NCI-H226 (cell line): ENCODE results near the gene AOAH.

Experiments
- DNase-seq: peaks from one replicate; pipeline ENCODE4 v3.0.0-alpha.2; 2015

AOAH gene

GRCh38 chr7:36599645-36600313, 124.5 kb downstream of the AOAH start:
- no peak for DNase-seq

GRCh38 chr7:36598054-36598674, 126.1 kb downstream of the AOAH start:
- DNase-seq: peak; percentile 42

- DNase-seq: no peak
Observed at GRCh38 chr7:36597090-36597773, 127.1 kb downstream of the AOAH start.

DNA sequence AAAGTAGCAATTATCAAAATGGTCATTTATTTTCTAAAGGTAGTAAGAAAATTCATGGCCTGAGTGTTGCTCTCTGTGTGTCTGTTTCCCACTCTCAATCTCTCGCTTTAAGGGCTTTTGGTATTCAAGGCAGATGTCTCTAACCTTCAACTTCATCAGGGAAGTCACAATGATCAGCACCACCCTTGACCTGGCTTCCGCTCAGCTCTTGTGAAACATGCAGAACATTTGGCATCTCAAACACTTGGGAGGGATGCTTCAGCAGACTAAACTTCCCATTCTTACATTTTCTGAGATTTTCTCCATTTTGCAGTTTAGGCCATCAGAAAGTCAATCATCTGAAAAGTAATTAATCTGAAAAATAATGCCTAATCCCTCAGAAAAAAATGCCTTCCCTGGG, 129.8 kb downstream of the AOAH start:
- no peak for DNase-seq

- DNase-seq: no peak
Observed at GRCh38 chr7:36591636-36592035, 132.7 kb downstream of the AOAH start.

- no peak for DNase-seq
Observed at GRCh38 chr7:36589391-36589790, 134.9 kb downstream of the AOAH start.

DNA sequence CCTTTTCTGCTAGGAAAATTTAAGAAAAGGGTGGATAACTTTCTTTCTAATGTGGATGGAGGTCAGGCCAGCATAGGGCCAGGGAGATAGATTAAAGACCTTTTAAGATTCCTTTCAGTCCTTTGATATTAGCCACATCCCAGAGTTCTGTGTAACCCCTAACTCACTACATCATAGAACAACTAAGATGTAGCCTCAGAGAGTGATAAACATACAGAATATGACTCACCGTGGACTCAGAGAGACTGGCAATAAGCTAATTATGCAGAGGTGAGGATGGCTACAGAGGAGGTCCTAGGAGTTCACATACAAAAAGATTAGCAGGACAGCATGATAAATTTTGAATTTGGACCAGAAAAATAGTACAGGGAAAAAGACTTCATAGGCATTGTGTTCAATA, 141.0 kb downstream of the AOAH start:
- peak; percentile 85 for DNase-seq

GRCh38 chr7:36575832-36576231, 148.5 kb downstream of the AOAH start:
- DNase-seq: no peak

DNA sequence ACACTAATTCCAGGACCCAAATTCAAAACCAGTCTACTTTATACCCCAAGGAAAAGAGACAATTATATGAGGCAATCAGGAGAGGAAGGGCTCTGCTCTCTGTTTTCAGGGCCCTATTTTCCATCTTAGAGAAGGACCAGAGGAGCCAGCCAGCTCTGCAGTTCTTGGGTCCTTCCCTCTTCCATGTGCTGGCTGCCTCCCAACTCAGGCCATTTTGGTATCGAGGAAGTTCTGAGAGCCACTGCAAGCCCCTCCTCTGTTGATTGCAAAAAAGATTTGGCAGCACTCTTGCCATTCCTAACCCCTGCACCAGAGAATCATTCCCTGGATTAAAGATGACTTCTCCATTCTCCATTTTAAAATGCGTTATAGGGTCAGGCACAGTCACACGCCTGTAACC, 151.2 kb downstream of the AOAH start:
- no peak for DNase-seq

DNA sequence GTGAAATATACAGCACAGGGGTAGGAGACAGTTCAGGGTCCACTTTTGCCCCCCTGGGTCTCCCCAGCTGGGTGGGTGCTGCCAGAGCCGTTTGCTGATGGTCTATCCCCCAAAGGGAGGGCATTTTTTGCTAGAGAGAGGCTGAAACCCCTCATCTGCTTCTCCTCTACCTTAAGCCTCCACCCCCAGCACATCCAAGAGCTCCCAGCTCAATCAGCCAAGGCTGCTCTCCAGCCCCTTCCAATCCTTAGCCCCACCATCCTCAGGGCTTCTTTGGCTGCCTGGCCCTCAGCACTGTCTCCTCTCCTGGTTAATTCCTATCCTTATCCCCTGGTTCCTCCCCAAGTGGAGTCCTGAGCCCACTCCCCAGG, 153.1 kb downstream of the AOAH start:
- no peak for DNase-seq

- no peak for DNase-seq
Observed at GRCh38 chr7:36570528-36571189, 153.6 kb downstream of the AOAH start.

DNA sequence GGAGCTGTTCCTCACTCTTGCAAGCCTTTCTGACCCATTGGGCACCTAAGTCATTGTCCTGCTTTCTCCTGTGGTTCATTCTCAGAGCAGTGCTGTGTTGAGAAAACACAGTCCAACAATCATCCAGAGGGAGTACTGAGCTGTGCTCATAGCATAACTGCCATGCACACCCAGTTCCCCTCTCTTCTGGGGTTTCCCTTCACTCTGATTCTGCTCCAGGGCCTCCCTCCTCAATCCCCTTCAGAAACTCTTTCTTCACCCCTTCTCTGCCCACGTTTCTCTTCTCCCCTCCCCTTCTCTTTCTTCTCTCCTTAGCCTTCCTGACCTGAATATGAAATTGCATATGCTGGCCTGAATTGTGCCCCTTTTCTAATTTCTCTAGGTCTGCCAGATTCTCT, 155.8 kb downstream of the AOAH start:
- no peak for DNase-seq

- no peak for DNase-seq
Observed at GRCh38 chr7:36567699-36568451, 156.4 kb downstream of the AOAH start.

- DNase-seq: no peak
Observed at GRCh38 chr7:36565792-36566356, 158.4 kb downstream of the AOAH start.

- DNase-seq: no peak
Observed at GRCh38 chr7:36564489-36564888, 159.8 kb downstream of the AOAH start.

DNA sequence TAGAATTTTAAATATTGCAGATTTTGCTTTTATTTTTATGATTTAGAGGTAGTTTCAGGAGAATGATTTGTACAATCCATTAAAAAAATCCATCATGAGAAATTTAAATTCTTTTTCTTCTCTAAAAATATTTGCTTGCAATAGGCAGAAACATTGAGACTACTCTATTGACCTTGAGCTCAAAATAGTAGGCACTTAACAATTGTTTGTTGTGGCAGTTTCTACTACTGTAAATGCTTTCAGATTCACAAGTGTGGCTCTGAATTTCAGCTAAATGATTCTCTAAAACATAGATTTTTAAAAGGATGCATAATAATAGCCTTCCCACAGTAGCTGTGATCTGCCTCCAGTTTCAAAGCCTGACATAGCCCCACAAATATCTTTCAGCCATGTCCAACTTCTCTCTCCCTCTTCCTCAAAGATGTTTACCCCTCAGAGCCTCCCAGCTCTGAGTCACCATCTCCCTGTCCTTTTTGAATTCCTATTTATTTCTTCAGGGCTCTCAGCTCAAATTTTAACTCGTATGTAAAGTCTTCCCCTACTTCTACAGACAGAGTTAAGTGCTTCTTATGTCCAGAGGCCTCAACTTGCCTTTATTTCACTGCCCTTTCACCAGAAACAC, 160.5 kb downstream of the AOAH start:
- peak; percentile 37 for DNase-seq

GRCh38 chr7:36562121-36562520, 162.2 kb downstream of the AOAH start:
- DNase-seq: no peak

GRCh38 chr7:36549029-36549428, 175.3 kb downstream of the AOAH start:
- DNase-seq: no peak

DNA sequence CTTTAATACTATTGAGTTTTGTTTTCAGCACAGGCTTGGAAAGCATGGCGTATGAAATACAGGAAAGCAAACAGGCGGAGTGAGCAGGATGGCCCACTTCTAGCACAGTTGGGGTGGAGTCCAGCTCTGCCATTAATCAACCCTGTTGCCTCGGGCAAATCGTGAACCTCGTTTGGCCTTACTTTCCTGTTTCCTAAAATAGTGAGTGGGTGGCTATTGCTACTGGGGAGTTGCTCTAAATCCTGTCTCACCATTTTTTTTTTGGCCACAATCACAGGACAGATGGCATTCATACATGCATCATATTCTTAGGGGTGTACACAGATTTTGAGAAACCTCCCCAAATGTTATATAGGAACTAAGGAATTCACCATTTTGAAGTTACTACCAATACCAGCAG, 176.9 kb downstream of the AOAH start:
- no peak for DNase-seq

- no peak for DNase-seq
Observed at GRCh38 chr7:36546331-36546730, 178.0 kb downstream of the AOAH start.

- no peak for DNase-seq
Observed at GRCh38 chr7:36545291-36545690, 179.0 kb downstream of the AOAH start.

DNA sequence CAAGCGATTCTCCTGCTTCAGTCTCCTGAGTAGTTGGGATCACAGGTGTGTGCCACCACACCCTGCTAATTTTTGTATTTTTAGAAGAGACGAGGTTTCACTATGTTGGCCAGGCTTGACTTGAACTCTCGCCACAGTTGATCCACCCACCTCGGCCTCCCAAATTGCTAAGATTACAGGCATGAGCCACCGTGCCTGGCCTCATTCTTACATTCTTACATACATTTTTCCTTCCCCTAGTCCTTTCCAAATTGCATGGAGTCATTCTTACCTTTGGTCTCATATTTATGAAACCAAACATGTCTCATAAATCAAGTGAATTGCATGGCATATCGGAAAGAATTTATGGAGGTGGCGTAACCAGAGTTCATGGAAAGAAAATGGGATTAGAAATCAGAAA, 186.2 kb downstream of the AOAH start:
- peak; percentile 16 for DNase-seq
